LNCaP clone FGC (cell line): ENCODE results near the gene PRKCH.

Source experiments
- DNase-seq: peaks from one replicate; pipeline ENCODE4 v3.0.0-alpha.2; 2011; ENCODE audit warnings: low read depth
- H3K4me3 ChIP-seq: 2 replicates; pipeline ENCODE4 v1.5.1; 2011; ENCODE audit warnings: mild to moderate bottlenecking, low read depth, low read length, control low read depth
- TF ChIP-seq, protein P1 (sequence below): IDR thresholded peaks from 2 replicates; pipeline ENCODE4 v1.5.1; 2012; ENCODE audit warnings: mild to moderate bottlenecking; ENCODE audit not compliant: control insufficient read depth, insufficient read depth; ENCODE audit errors: extremely low read depth

PRKCH gene

DNA sequence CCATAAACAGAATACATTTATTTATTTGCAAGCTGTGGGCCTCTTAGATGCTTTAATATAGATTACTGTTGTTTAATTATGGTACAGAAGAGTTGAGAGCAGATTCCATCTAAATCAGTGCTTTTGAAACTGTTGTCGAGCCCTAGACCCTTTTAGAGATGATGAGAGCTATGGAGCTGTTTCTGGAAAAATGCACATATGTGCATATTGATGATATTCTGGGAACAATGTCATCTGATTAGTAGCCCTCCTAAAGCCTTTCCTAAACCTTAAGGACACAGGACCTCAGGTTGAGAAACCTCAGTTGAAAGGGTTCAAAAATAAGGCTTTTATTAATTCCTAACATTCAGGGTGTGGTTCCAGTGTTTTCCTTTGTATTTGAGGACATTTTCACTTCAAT lies 11.7 kb downstream of the PRKCH start:
- no peak for DNase-seq
- TF ChIP-seq, protein P1, sequence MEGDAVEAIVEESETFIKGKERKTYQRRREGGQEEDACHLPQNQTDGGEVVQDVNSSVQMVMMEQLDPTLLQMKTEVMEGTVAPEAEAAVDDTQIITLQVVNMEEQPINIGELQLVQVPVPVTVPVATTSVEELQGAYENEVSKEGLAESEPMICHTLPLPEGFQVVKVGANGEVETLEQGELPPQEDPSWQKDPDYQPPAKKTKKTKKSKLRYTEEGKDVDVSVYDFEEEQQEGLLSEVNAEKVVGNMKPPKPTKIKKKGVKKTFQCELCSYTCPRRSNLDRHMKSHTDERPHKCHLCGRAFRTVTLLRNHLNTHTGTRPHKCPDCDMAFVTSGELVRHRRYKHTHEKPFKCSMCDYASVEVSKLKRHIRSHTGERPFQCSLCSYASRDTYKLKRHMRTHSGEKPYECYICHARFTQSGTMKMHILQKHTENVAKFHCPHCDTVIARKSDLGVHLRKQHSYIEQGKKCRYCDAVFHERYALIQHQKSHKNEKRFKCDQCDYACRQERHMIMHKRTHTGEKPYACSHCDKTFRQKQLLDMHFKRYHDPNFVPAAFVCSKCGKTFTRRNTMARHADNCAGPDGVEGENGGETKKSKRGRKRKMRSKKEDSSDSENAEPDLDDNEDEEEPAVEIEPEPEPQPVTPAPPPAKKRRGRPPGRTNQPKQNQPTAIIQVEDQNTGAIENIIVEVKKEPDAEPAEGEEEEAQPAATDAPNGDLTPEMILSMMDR = no peak

DNA sequence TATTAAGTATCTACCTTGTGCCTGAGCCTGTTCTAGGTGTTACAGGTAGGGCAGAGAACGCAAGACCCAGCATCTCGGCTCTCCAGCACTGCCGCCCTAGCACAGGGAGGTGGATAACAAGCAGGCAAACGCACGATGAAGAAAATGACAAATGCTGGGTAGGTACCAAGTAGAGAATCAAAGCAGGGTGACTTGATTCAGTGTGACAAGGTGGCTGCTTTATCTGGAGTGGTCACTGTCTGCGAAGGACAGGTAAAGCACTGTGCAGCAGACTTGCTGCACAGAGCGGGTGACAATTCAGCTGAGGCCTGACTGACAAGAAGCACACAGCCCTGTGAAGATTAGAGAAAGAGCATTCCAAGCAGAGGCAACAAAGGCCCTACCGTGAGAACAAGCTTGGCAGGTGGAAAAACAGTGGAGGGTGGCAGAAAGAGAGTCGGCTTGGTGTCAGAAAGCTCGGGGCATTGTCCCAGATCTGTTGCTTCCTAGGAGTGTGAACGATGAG lies 12.9 kb downstream of the PRKCH start:
- TF ChIP-seq, protein P1 = no peak
- no peak overlapping the region for H3K4me3 ChIP-seq
- no peak for DNase-seq

More for the DNA sequence above, 11.7 kb downstream of the PRKCH start:
- no peak overlapping the region for H3K4me3 ChIP-seq

DNA sequence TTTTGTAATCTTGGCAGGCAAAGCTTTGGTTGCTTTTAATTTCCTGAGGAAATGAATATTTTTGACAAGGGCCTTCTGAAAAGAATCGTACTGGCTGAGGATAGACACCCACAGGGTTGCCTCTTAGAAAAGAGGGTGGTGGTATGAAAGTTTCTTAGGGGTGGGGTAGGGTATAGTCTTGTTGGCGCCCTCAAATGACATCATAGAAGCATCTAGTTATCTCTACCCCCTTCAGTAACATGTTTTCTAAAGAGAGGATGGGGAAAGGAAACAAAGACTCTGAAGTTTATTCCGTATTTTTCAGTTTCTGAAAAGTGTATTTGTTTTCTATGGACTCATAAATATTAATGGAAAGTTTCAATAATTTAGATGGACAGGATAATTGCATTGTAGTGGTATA lies 13.7 kb downstream of the PRKCH start:
- no peak overlapping the region for H3K4me3 ChIP-seq
- DNase-seq = no peak
- TF ChIP-seq, protein P1 = no peak

DNA sequence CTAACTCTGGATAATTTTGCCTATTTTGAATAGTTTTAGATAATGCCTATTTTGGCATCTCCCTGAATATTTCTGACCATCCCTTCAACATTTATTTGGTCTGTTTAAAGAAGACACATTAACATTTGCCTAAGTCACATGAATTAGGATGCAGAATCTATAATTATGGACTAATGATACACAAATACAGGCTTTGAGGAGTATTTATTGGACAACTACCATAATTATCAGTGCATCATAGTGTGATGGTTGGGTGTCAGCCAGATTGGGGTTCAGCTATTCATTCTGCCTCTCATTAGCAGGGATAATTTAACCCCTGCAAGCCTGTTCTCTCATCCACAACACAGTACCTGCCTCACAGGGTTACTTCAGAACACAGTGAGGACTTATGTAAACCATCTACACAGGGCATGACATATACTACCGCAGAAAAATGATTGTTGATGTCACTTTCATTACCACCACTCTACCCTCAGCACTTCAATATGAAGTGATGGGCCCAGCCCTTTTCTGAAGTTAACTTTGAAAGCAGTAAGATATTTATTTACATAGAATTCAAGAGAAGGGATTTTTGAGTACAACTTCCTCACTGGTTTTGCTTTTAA lies 14.4 kb downstream of the PRKCH start:
- TF ChIP-seq, protein P1 = no peak
- no peak for DNase-seq
- H3K4me3 ChIP-seq = no peak overlapping the region

DNA sequence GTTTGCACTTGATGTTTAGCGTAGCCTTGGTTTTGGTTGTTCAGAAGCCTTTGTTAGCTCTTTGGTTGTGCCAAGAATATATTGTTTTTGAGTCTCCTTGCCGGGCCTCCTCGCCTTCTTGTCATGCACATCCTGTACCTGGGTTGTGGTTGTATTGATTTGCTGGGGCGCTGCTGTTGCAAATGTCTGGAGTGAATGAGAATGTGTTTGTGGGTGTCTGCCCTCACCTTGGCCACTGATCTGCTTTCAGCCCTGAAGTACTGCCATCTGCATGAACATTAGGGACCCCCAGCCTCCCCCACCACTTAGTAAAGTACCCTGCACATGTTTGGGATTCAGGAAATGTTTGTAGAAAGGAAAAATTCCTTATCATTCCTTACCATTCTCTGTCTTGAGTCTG lies 16.5 kb downstream of the PRKCH start:
- TF ChIP-seq, protein P1 = no peak
- H3K4me3 ChIP-seq = no peak overlapping the region
- no peak for DNase-seq

DNA sequence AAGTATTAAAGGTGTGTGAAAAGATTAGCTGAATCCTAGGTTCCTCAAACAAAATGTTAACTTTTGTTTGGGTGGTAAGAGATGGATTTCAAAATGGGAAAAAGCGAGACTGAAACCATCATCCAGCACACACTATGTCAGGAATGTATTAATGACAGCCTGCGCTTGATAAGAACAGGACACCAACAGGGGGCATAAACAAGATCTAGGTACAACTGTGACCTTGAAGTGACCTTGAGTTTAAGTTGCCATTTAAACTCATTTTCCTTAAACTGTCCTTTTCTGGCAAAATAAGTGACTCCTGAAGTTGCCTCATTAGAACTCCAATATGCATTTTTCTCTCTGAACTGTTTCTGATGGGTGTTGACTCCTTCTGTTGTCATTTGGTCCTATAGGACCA lies 17.1 kb downstream of the PRKCH start:
- no peak for DNase-seq
- TF ChIP-seq, protein P1 = no peak
- no peak overlapping the region for H3K4me3 ChIP-seq
